K562 (cell line): ENCODE data around the gene GABARAP. TPM values are rescaled to one million over a fixed set of nuclear protein-coding genes. Genes with fewer than 3 reads are reported as not detected.

ENCODE experiments used
- ATAC-seq: fragments of 200-7000 bp; cut with Tn5 transposase; 3 replicates; pipeline ENCODE4 v1.9.1; 2020; ENCODE audit warnings: moderate library complexity
- BruUV-seq: library from RNA; stranded (reverse); fragments of 400-500 nt; replicated peaks from 2 replicates; lab custom pipeline; 2021; lab: Mats Ljungman, UMichigan
- CTCF ChIA-PET: fragments of 300-600 bp; formaldehyde crosslinking; extraction: SDS; loops from one replicate; lab custom pipeline; 2021; ENCODE audit warnings: low intra/inter-chr PET ratio; lab: Yijun Ruan, JAX
- POLR2A ChIA-PET: fragments of 300-600, 350-650 bp; sonication (Branson Sonifier 250); formaldehyde crosslinking; extraction: SDS; loops from one replicate; lab custom pipeline; 2021; ENCODE audit warnings: antibody characterized with exemption, inconsistent platforms; lab: Yijun Ruan, JAX
- DNase-seq, 4 experiments: peaks; one replicate each; pipeline versions ENCODE4 v3.0.0 to v3.0.0-alpha.2; 2011 to 2018; ENCODE audit warnings: low spot score in 3 of 4, mixed read lengths in 3 of 4; ENCODE audit errors: extremely low read depth in 1 of 4
- FAIRE-seq: peaks from 2 replicates; lab custom pipeline; 2011; peaks lifted over from hg19 to GRCh38; lab: Jason Lieb, UNC
- H2AFZ ChIP-seq: 2 replicates; pipeline ENCODE4 v1.6.0; 2011; ENCODE audit warnings: low read depth, low read length, control low read depth, inconsistent platforms
- H3K27ac ChIP-seq: fragments of 200-600 bp; 3 replicates; pipeline ENCODE4 v1.8.0; 2011; ENCODE audit warnings: low read depth, mild to moderate bottlenecking, control low read depth, inconsistent platforms, low read length, moderate library complexity, mixed read lengths; ENCODE audit errors: extremely low read depth
- H3K27me3 ChIP-seq, 2 experiments: fragments of 300-600 bp in 1 of 2; 2 replicates in 1 of 2; 3 replicates in 1 of 2; pipeline versions ENCODE4 v1.6.0 to v1.8.0; 2011; ENCODE audit warnings: inconsistent platforms in 2 of 2, low read length in 2 of 2, mild to moderate bottlenecking in 1 of 2, mixed read lengths in 1 of 2, moderate library complexity in 1 of 2; ENCODE audit not compliant: control insufficient read depth in 2 of 2, insufficient read depth in 2 of 2
- H3K36me3 ChIP-seq: fragments of 300-600 bp; 3 replicates; pipeline ENCODE4 v1.8.0; 2011; ENCODE audit warnings: mild to moderate bottlenecking, low read length, inconsistent platforms; ENCODE audit not compliant: control insufficient read depth, insufficient read depth
- H3K4me1 ChIP-seq, 2 experiments: fragments of 200-600 bp in 1 of 2; replicated peaks in 1 of 2; 2 replicates in 1 of 2; 3 replicates in 1 of 2; pipeline versions ENCODE4 v1.5.1 to v1.8.0; 2011; ENCODE audit warnings: inconsistent platforms in 2 of 2, low read length in 2 of 2, mild to moderate bottlenecking in 1 of 2, mixed read lengths in 1 of 2, moderate library complexity in 1 of 2; ENCODE audit not compliant: control insufficient read depth in 2 of 2, insufficient read depth in 2 of 2
- H3K4me2 ChIP-seq: 2 replicates; pipeline ENCODE4 v1.6.1; 2011; ENCODE audit warnings: low read length, control low read depth, inconsistent platforms, mixed read lengths; ENCODE audit not compliant: insufficient read depth
- H3K4me3 ChIP-seq: fragments of 200-600 bp; sonication (generic), shearing (Covaris generic); 2 replicates; pipeline ENCODE4 v1.5.1; 2016; ENCODE audit warnings: control low read depth, inconsistent platforms
- H3K79me2 ChIP-seq: fragments of 200-600 bp; 3 replicates; pipeline ENCODE4 v1.8.0; 2011; ENCODE audit warnings: low read length, inconsistent platforms; ENCODE audit not compliant: control insufficient read depth, insufficient read depth
- H3K9ac ChIP-seq, 2 experiments: 2 replicates each; pipeline versions ENCODE4 v1.6.0 to v1.6.1; 2011; ENCODE audit warnings: low read depth in 2 of 2, low read length in 2 of 2, control low read depth in 1 of 2, inconsistent platforms in 1 of 2, mild to moderate bottlenecking in 1 of 2, mixed read lengths in 1 of 2; ENCODE audit not compliant: insufficient read depth in 1 of 2
- H3K9me1 ChIP-seq: one replicate; pipeline ENCODE4 v1.6.0; 2011; ENCODE audit warnings: inconsistent platforms, mild to moderate bottlenecking, low read length, moderate library complexity; ENCODE audit not compliant: control insufficient read depth, insufficient read depth
- H3K9me3 ChIP-seq: replicated peaks from 2 replicates; pipeline ENCODE4 v1.5.1; 2011; ENCODE audit warnings: low read depth, low read length, inconsistent platforms; ENCODE audit not compliant: control insufficient read depth, insufficient read depth
- H4K20me1 ChIP-seq: replicated peaks from 2 replicates; pipeline ENCODE4 v1.6.1; 2011; ENCODE audit warnings: low read length, inconsistent platforms, mixed read lengths; ENCODE audit not compliant: control insufficient read depth, insufficient read depth
- ETV1 ChIP-seq: fragments of 450-650 bp; conservative IDR thresholded peaks from 2 replicates; pipeline ENCODE4 v1.6.1; 2016; ENCODE audit warnings: missing genetic modification characterization, control low read depth, low read depth, missing compliant biosample characterization
- HMG20B ChIP-seq: fragments of 250-450 bp; sonication (Bioruptor Pico); IDR thresholded peaks from 2 replicates; pipeline ENCODE4 v1.5.0; 2021; ENCODE audit warnings: mild to moderate bottlenecking
- KDM5B ChIP-seq: fragments of 200-600 bp; sonication (generic); IDR thresholded peaks from 2 replicates; pipeline ENCODE4 v1.6.1; 2012; ENCODE audit warnings: low read depth, mild to moderate bottlenecking, moderate library complexity, low read length, control low read depth, inconsistent platforms; ENCODE audit not compliant: insufficient replicate concordance
- MCM2 ChIP-seq: fragments of 450-650 bp; IDR thresholded peaks from 2 replicates; pipeline ENCODE4 v1.6.1; 2017; ENCODE audit warnings: low read depth, mild to moderate bottlenecking
- SMC3 ChIP-seq: conservative IDR thresholded peaks from 2 replicates; pipeline ENCODE4 v1.6.1; 2011; ENCODE audit warnings: low read depth, low read length, improper control_type of control experiment; ENCODE audit not compliant: insufficient read depth
- SREBF2 ChIP-seq: sonication (generic); formaldehyde crosslinking; IDR thresholded peaks from 2 replicates; pipeline ENCODE4 v1.4.0; 2020; ENCODE audit warnings: mild to moderate bottlenecking, missing genetic modification reagents
- TGIF2 ChIP-seq: sonication (generic); formaldehyde crosslinking; IDR thresholded peaks from 2 replicates; pipeline ENCODE4 v1.8.1; 2022; ENCODE audit warnings: mild to moderate bottlenecking, missing genetic modification reagents, moderate library complexity
- ZBTB34 ChIP-seq: fragments of 250-450 bp; sonication (Bioruptor Pico); IDR thresholded peaks from 2 replicates; pipeline ENCODE4 v1.8.0; 2021; ENCODE audit warnings: mild to moderate bottlenecking, moderate library complexity
- ZBTB7A ChIP-seq: IDR thresholded peaks from 2 replicates; pipeline ENCODE4 v1.6.1; 2011; ENCODE audit warnings: low read depth, mild to moderate bottlenecking, low read length, moderate library complexity, borderline replicate concordance; ENCODE audit not compliant: control insufficient read depth
- ZNF280A ChIP-seq: fragments of 450-650 bp; IDR thresholded peaks from 2 replicates; pipeline ENCODE4 v1.6.1; 2018; ENCODE audit warnings: mild to moderate bottlenecking, low read depth; ENCODE audit not compliant: partially characterized antibody
- WGBS: fragments of 100-300 bp; shearing (Covaris generic); methylation state at CpG from one replicate; pipeline ENCODE4 v1.1.6; 2016; ENCODE audit warnings: low coverage, mixed read lengths; ENCODE audit not compliant: insufficient coverage; ENCODE audit errors: missing lambda C conversion rate; 5-methylcytosine and 5-hydroxymethylcytosine counted together
- in situ Hi-C: fragments of 300-500 bp; cut with MboI; formaldehyde crosslinking; loops from 4 replicates; pipeline ENCODE4 v1.15.0; 2018; ENCODE audit warnings: inconsistent platforms, mixed read lengths
- intact Hi-C: fragments of 100-400 bp; cut with micrococcal nuclease; formaldehyde crosslinking; loops from 2 replicates; pipeline ENCODE4 v1.14.2; 2022
- polyA plus RNA-seq, 8 experiments: library from polyadenylated mRNA; depleted of rRNA in 4 of 8; stranded (reverse) in 5 of 8; unstranded in 3 of 8; fragments of >200 nt; fragmentation: Nextera tagmentation in 2 of 8; fragmentation: Illumina TruSeq in 1 of 8; extraction: Ambion mirVana in 2 of 8; extraction: Trizol in 1 of 8; gene quantifications; 2 replicates each; pipeline versions ENCODE4 v1.2.1 to v1.2.3, GENCODE V29; 2011 to 2014; ENCODE audit warnings: inconsistent platforms in 1 of 8, missing spikeins in 1 of 8
- total RNA-seq, 7 experiments: library from RNA; depleted of rRNA in 6 of 7; stranded (reverse); fragments of >200 nt in 6 of 7; fragmentation: Illumina TruSeq in 2 of 7; extraction: Trizol in 2 of 7; gene quantifications; 2 replicates each; pipeline versions ENCODE4 v1.2.1 to v1.2.3, GENCODE V29; 2011 to 2021; ENCODE audit warnings: low replicate concordance in 1 of 7

Gene GABARAP
- total and polyA plus RNA-seq, 9 of the 15 experiments (the other 6 are each of a cell fraction or from before 2014, with no cell fraction given), result 47.5 to 373 (median 152) TPM

- ATAC-seq (no peak), DNase-seq (peak in 1 of 4 experiments; percentile 40), FAIRE-seq (no peak)
- Histone ChIP-seq H3K9me3 (no peaks in the 10 kb centered on the region), H3K4me1 (peaks cover 34 to 54% of the 10 kb centered on the region in 2 experiments), H3K4me2 (peak overlapping the region; percentile 85), H3K9me1 (peaks cover 3% of the 10 kb centered on the region), H3K9ac (peak overlapping the region; percentile 20 to 82; a peak in 3 of 4 replicates), H3K36me3 (peaks cover 3% of the 10 kb centered on the region; the same call in 2 of the 3 replicates), H3K27ac (peak overlapping the region; percentile 39; the same call in 2 of the 3 replicates), H3K27me3 (no peaks in the 10 kb centered on the region), H3K79me2 (peaks cover 49% of the 10 kb centered on the region), H4K20me1 (peaks cover under 1% of the 10 kb centered on the region; the same call in 1 of the 2 replicates), H2AFZ (peak overlapping the region; percentile 19; the same call in 1 of the 2 replicates), H3K4me3 (peak overlapping the region; percentile 44)
- CTCF ChIA-PET, result no interaction called here
- intact Hi-C loops (no loop called here), in situ Hi-C loops (no loop called here)
- POLR2A ChIA-PET, result no interaction called here
- TF ChIP-seq SREBF2 (CRISPR knock-in tag), result no peak
- no peak for TF ChIP-seq HMG20B (CRISPR knock-in tag)
- TF ChIP-seq ETV1 (tag), result no peak
- peak; percentile 21 for TF ChIP-seq KDM5B
- TF ChIP-seq MCM2, result no peak
- no peak for TF ChIP-seq SMC3
- no peak for TF ChIP-seq ZNF280A
- no peak for TF ChIP-seq ZBTB34 (CRISPR knock-in tag)
- peak; percentile 22; the same call in 1 of the 2 replicates for TF ChIP-seq ZBTB7A
- no peak for TF ChIP-seq TGIF2 (CRISPR knock-in tag)
- no TSS peak for BruUV-seq
- 20% methylated on average over 7 of the region's 10 CpGs for WGBS
Measured at GRCh38 chr17:7215652-7216180, 26.5 kb downstream of the GABARAP start.
